OCI-LY1 (cell line): ENCODE results near the gene DCC.

Source experiments
- EZH2 ChIP-seq: fragments of 200-600 bp; sonication (generic), shearing (Covaris generic); IDR thresholded peaks from 2 replicates; pipeline ENCODE4 v1.8.0; 2017; ENCODE audit warnings: borderline replicate concordance, mixed run types, mild to moderate bottlenecking, antibody characterized with exemption, low read length, moderate library complexity, mixed read lengths
- TF ChIP-seq, protein P1 (sequence below): fragments of 200-600 bp; sonication (generic), shearing (Covaris generic); IDR thresholded peaks from 2 replicates; pipeline ENCODE4 v1.5.1; 2017; ENCODE audit warnings: mild to moderate bottlenecking, antibody characterized with exemption, low read length, moderate library complexity, mixed read lengths

GRCh38 chr18:52394602-52395001 lies 54.6 kb downstream of the DCC start:
- TF ChIP-seq, protein P1, sequence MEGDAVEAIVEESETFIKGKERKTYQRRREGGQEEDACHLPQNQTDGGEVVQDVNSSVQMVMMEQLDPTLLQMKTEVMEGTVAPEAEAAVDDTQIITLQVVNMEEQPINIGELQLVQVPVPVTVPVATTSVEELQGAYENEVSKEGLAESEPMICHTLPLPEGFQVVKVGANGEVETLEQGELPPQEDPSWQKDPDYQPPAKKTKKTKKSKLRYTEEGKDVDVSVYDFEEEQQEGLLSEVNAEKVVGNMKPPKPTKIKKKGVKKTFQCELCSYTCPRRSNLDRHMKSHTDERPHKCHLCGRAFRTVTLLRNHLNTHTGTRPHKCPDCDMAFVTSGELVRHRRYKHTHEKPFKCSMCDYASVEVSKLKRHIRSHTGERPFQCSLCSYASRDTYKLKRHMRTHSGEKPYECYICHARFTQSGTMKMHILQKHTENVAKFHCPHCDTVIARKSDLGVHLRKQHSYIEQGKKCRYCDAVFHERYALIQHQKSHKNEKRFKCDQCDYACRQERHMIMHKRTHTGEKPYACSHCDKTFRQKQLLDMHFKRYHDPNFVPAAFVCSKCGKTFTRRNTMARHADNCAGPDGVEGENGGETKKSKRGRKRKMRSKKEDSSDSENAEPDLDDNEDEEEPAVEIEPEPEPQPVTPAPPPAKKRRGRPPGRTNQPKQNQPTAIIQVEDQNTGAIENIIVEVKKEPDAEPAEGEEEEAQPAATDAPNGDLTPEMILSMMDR: no peak
- TF ChIP-seq EZH2: no peak
